Prostate gland (tissue), 2 donors: Measurements from ENCODE around the gene HMGB3.

Experiments used
- POLR2AphosphoS5 ChIP-seq: sonication (generic); formaldehyde crosslinking; IDR thresholded peaks from one replicate; pipeline ENCODE4 v1.6.1; 2017; ENCODE audit warnings: antibody characterized with exemption
- TF ChIP-seq, protein P1 (sequence below), 4 experiments: fragments of 200-600 bp in 2 of 4; fragments of 450-650 bp in 2 of 4; sonication (generic) in 2 of 4; IDR thresholded peaks; 1 replicate in 3 of 4; 2 replicates in 1 of 4; pipeline ENCODE4 v1.5.1; 2016 to 2019; ENCODE audit warnings: antibody characterized with exemption in 4 of 4, mild to moderate bottlenecking in 2 of 4, moderate library complexity in 2 of 4

DNA sequence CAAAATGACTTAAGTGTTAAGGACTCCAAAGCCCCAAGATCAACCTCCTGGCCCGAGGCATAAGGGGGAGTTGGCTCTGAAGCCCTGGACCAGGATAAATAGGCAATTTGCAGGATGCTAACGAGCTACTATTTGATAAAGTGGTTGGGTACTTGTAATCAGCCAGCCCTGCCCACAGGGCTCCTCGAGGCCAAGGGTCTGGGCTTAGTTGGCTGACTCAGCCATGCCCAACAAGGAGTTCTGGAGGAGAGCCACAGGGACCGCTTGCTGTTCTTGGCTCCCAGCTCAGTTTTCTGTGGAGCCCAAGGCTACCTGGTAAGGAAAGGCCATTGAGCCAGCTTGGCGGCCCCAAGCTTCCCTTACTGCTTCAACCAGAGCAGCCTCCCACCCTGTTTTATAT, 7.8 kb downstream of the HMGB3 start:
- TF ChIP-seq, protein P1, sequence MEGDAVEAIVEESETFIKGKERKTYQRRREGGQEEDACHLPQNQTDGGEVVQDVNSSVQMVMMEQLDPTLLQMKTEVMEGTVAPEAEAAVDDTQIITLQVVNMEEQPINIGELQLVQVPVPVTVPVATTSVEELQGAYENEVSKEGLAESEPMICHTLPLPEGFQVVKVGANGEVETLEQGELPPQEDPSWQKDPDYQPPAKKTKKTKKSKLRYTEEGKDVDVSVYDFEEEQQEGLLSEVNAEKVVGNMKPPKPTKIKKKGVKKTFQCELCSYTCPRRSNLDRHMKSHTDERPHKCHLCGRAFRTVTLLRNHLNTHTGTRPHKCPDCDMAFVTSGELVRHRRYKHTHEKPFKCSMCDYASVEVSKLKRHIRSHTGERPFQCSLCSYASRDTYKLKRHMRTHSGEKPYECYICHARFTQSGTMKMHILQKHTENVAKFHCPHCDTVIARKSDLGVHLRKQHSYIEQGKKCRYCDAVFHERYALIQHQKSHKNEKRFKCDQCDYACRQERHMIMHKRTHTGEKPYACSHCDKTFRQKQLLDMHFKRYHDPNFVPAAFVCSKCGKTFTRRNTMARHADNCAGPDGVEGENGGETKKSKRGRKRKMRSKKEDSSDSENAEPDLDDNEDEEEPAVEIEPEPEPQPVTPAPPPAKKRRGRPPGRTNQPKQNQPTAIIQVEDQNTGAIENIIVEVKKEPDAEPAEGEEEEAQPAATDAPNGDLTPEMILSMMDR (IDR thresholded peaks at IDR 0.05): no peak
- no peak for TF ChIP-seq POLR2AphosphoS5
